ENCODE results near the gene SLC2A5. TPM values are rescaled to one million over a fixed set of nuclear protein-coding genes. Genes with fewer than 3 reads are reported as not detected.

SLC2A5 gene
- total RNA-seq, 1 experiment from 2014 or later, result not detected

DNA sequence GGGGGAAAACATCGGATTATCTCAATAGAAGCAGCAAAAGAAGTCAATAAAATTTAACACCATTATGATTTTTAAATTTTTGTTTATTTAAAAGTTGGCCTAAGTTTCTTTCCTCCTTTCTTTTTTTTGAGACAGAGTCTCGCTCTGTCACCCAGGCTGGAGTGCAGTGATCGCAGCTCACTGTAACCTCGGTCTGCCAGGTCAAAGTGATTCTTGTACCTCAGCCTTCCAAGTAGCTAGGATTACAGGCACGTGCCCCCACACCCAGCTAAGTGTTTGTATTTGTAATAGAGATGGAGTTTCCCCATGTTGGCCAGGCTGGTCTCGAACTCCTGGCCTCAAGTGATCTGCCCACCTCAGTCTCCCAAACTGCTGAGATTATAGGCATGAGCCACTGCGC, 20.9 kb downstream of the SLC2A5 start:
- H3K9me3 ChIP-seq (ENCODE audit: insufficient read depth, low read depth), result no peaks in the 10 kb centered on the region
- no peak overlapping the region for H3K4me3 ChIP-seq
- BruUV-seq (replicated peaks), result no TSS peak
- H3K27me3 ChIP-seq (ENCODE audit: insufficient read depth, low read depth), result no peaks in the 10 kb centered on the region
- DNase-seq, result no peak
- no peaks in the 10 kb centered on the region for H3K36me3 ChIP-seq (ENCODE audit: low read depth)
- no peak overlapping the region for H3K27ac ChIP-seq
- H4K20me1 ChIP-seq (ENCODE audit: insufficient read depth), result no peaks in the 10 kb centered on the region
- no peaks in the 10 kb centered on the region for H3F3A ChIP-seq (ENCODE audit: insufficient read depth, low read depth)
- TF ChIP-seq EZH2 (IDR thresholded peaks at IDR 0.05; ENCODE audit: low read depth), result no peak
- H3K9me2 ChIP-seq (ENCODE audit: insufficient read depth), result no peaks in the 10 kb centered on the region
- H2AFZ ChIP-seq, result no peak overlapping the region
- no peak overlapping the region for H3K4me2 ChIP-seq
- no peaks in the 10 kb centered on the region for H3K4me1 ChIP-seq (replicated peaks; ENCODE audit: insufficient read depth)
- intact Hi-C loops (cut with micrococcal nuclease; ENCODE audit: unreplicated experiment), result no loop called here
- ChIA-PET POLR2A (ENCODE audit: unreplicated experiment) (no interaction called here), CTCF (no interaction called here)
- H3K79me2 ChIP-seq (ENCODE audit: low read depth), result no peaks in the 10 kb centered on the region

DNA sequence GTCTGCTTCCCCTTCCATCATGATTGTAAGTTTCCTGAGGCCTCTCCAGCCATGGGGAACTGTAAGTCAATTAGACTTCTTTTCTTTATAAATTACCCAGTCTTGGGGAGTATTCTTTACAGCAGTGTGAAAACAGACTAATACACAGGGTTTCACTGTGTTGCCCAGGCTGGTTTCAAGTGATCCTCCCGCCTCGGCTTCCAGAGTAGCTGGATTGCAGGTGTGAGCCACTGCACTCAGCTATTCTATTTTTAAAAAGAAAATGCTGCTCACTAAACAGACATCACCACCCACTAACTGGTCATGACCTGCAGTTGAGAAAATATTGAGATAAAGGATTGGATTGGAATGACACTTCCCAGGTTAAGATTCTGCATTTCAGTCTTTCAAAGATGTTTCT, 22.4 kb downstream of the SLC2A5 start:
- H3K27me3 ChIP-seq (ENCODE audit: insufficient read depth, low read depth), result no peaks in the 10 kb centered on the region
- no peaks in the 10 kb centered on the region for H3K4me1 ChIP-seq (replicated peaks; ENCODE audit: insufficient read depth)
- H3K4me3 ChIP-seq, result no peak overlapping the region
- H3K36me3 ChIP-seq (ENCODE audit: low read depth), result no peaks in the 10 kb centered on the region
- POLR2A ChIA-PET (ENCODE audit: unreplicated experiment), result no interaction called here
- H3K9me2 ChIP-seq (ENCODE audit: insufficient read depth), result no peaks in the 10 kb centered on the region
- no peak for DNase-seq
- no peak overlapping the region for H3K4me2 ChIP-seq
- no peaks in the 10 kb centered on the region for H3F3A ChIP-seq (ENCODE audit: insufficient read depth, low read depth)
- H3K27ac ChIP-seq, result no peak overlapping the region
- TF ChIP-seq, protein P1, sequence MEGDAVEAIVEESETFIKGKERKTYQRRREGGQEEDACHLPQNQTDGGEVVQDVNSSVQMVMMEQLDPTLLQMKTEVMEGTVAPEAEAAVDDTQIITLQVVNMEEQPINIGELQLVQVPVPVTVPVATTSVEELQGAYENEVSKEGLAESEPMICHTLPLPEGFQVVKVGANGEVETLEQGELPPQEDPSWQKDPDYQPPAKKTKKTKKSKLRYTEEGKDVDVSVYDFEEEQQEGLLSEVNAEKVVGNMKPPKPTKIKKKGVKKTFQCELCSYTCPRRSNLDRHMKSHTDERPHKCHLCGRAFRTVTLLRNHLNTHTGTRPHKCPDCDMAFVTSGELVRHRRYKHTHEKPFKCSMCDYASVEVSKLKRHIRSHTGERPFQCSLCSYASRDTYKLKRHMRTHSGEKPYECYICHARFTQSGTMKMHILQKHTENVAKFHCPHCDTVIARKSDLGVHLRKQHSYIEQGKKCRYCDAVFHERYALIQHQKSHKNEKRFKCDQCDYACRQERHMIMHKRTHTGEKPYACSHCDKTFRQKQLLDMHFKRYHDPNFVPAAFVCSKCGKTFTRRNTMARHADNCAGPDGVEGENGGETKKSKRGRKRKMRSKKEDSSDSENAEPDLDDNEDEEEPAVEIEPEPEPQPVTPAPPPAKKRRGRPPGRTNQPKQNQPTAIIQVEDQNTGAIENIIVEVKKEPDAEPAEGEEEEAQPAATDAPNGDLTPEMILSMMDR (conservative IDR thresholded peaks at IDR 0.05), result no peak
- no peak for TF ChIP-seq EZH2 (IDR thresholded peaks at IDR 0.05; ENCODE audit: low read depth)
- H3K79me2 ChIP-seq (ENCODE audit: low read depth), result no peaks in the 10 kb centered on the region
- H4K20me1 ChIP-seq (ENCODE audit: insufficient read depth), result no peaks in the 10 kb centered on the region
- CTCF ChIA-PET, result no interaction called here
- no TSS peak for BruUV-seq (replicated peaks)
- H3K9me3 ChIP-seq (ENCODE audit: insufficient read depth, low read depth), result no peaks in the 10 kb centered on the region
- intact Hi-C loops (cut with micrococcal nuclease; ENCODE audit: unreplicated experiment), result no loop called here
- no peak overlapping the region for H2AFZ ChIP-seq

DNA sequence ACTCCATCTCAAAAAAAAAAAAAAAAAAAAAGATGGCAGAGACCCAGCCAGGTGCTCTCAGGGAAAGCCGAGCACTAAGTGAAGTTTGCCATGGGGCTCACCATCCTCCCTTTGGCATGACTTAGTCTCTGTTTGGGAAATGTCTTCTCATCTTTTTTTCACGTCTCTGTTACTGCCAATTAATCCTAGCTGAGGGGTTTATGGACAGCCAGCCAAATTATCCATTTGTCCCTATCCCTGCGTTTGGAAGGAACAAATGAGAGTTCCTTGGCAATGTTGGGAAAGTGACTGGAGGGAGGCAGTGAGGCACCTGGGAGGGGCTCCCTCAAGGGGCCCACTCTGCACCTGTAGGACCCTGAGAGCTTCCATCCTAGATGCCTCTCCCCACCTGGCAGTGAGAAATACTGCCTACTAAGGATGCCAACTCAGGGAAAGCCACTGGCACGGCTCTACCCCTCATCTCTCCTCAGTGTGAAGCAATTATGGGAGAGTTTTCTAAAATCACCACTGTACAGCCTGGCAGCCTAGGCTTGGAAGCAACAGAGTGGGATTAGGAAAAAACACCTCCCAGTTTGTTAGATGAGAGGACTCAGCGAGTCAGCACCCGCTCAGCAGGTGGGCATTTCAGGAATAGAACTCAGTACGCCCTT, 23.4 kb downstream of the SLC2A5 start:
- no peak overlapping the region for H2AFZ ChIP-seq
- TF ChIP-seq EZH2 (IDR thresholded peaks at IDR 0.05; ENCODE audit: low read depth), result no peak
- TF ChIP-seq, protein P1 (conservative IDR thresholded peaks at IDR 0.05), result no peak
- no peaks in the 10 kb centered on the region for H4K20me1 ChIP-seq (ENCODE audit: insufficient read depth)
- H3K79me2 ChIP-seq (ENCODE audit: low read depth), result no peaks in the 10 kb centered on the region
- H3K27ac ChIP-seq, result no peak overlapping the region
- BruUV-seq (replicated peaks), result no TSS peak
- CTCF ChIA-PET, result interaction anchor here (0.6 kb wide), 1 partner anchor 555 kb away, joined by 5 read pairs; no protein-coding TSS in a partner anchor
- POLR2A ChIA-PET (ENCODE audit: unreplicated experiment), result no interaction called here
- intact Hi-C loops (cut with micrococcal nuclease; ENCODE audit: unreplicated experiment), result no loop called here
- H3K27me3 ChIP-seq (ENCODE audit: insufficient read depth, low read depth), result no peaks in the 10 kb centered on the region
- no peaks in the 10 kb centered on the region for H3K4me1 ChIP-seq (replicated peaks; ENCODE audit: insufficient read depth)
- H3K36me3 ChIP-seq (ENCODE audit: low read depth), result no peaks in the 10 kb centered on the region
- no peak overlapping the region for H3K4me3 ChIP-seq
- no peak for DNase-seq
- H3K9me2 ChIP-seq (ENCODE audit: insufficient read depth), result no peaks in the 10 kb centered on the region
- H3F3A ChIP-seq (ENCODE audit: insufficient read depth, low read depth), result no peaks in the 10 kb centered on the region
- H3K4me2 ChIP-seq, result no peak overlapping the region
- no peaks in the 10 kb centered on the region for H3K9me3 ChIP-seq (ENCODE audit: insufficient read depth, low read depth)

DNA sequence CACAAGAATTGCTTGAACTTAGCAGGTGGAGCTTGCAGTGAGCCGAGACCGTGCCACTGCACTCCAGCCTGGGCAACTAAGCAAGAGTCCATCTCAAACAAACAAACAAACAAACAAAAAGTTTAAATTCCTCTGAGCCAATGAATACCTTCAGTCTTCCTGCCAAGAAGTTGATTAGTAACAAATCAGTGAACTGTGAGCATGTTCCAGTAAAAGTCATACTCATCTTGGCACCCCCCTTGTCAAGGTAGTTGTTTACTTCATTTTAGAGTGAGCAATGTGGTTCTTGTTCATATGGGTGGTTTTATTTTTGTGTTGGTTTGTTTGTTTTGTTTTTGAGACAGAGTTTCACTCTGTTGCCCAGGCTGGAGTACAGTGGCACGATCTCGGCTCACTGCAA, 25.2 kb downstream of the SLC2A5 start:
- no peak overlapping the region for H2AFZ ChIP-seq
- H3K9me3 ChIP-seq (ENCODE audit: insufficient read depth, low read depth), result no peaks in the 10 kb centered on the region
- no peak overlapping the region for H3K4me3 ChIP-seq
- no peak overlapping the region for H3K4me2 ChIP-seq
- no peaks in the 10 kb centered on the region for H3K79me2 ChIP-seq (ENCODE audit: low read depth)
- ChIA-PET CTCF (no interaction called here), POLR2A (ENCODE audit: unreplicated experiment) (no interaction called here)
- H3K27ac ChIP-seq, result no peak overlapping the region
- H3K4me1 ChIP-seq (replicated peaks; ENCODE audit: insufficient read depth), result no peaks in the 10 kb centered on the region
- no peaks in the 10 kb centered on the region for H3K9me2 ChIP-seq (ENCODE audit: insufficient read depth)
- no peak for DNase-seq
- intact Hi-C loops (cut with micrococcal nuclease; ENCODE audit: unreplicated experiment), result no loop called here
- H4K20me1 ChIP-seq (ENCODE audit: insufficient read depth), result no peaks in the 10 kb centered on the region
- no peaks in the 10 kb centered on the region for H3K36me3 ChIP-seq (ENCODE audit: low read depth)
- H3K27me3 ChIP-seq (ENCODE audit: insufficient read depth, low read depth), result no peaks in the 10 kb centered on the region
- TF ChIP-seq, protein P1 (conservative IDR thresholded peaks at IDR 0.05), result no peak
- TF ChIP-seq EZH2 (IDR thresholded peaks at IDR 0.05; ENCODE audit: low read depth), result no peak
- BruUV-seq (replicated peaks), result no TSS peak
- H3F3A ChIP-seq (ENCODE audit: insufficient read depth, low read depth), result no peaks in the 10 kb centered on the region

Measured in PC-9 (cell line).